Prostate gland (tissue), 2 donors: ENCODE results near the gene PPM1L. TPM values are rescaled to one million over a fixed set of nuclear protein-coding genes. Genes with fewer than 3 reads are reported as not detected.

Source experiments
- DNase-seq: peaks from one replicate; pipeline ENCODE4 v3.0.0-alpha.2; 2019; ENCODE audit warnings: low spot score
- H3K27ac ChIP-seq, 2 donors: fragments of 200-600 bp; sonication (generic); 2 replicates each; pipeline ENCODE4 v1.5.1; 2017 to 2019
- H3K27me3 ChIP-seq: fragments of 200-600 bp; sonication (generic); replicated peaks from 2 replicates; pipeline ENCODE4 v1.5.1; 2019; ENCODE audit not compliant: insufficient read depth
- H3K36me3 ChIP-seq, 2 donors: fragments of 200-600 bp; sonication (generic); 1 replicate in 1 of 2; 2 replicates in 1 of 2; pipeline versions ENCODE4 v1.5.1 to v1.8.1; 2017 to 2019
- H3K4me1 ChIP-seq: fragments of 200-600 bp; sonication (generic); replicated peaks from 2 replicates; pipeline ENCODE4 v1.5.1; 2019
- H3K4me3 ChIP-seq, 2 donors: fragments of 200-600 bp; sonication (generic); 2 replicates each; pipeline ENCODE4 v1.5.1; 2017 to 2019
- H3K9me3 ChIP-seq: fragments of 200-600 bp; sonication (generic); 2 replicates; pipeline ENCODE4 v1.5.1; 2017
- POLR2A ChIP-seq: fragments of 450-650 bp; IDR thresholded peaks from one replicate; pipeline ENCODE4 v1.6.1; 2016; ENCODE audit warnings: antibody characterized with exemption, mild to moderate bottlenecking
- POLR2AphosphoS5 ChIP-seq: sonication (generic); formaldehyde crosslinking; IDR thresholded peaks from one replicate; pipeline ENCODE4 v1.6.1; 2017; ENCODE audit warnings: antibody characterized with exemption
- WGBS: methylation state at CpG from one replicate; pipeline ENCODE4 v1.1.5; 2018; 5-methylcytosine and 5-hydroxymethylcytosine counted together
- intact Hi-C: fragments of 100-400 bp; cut with DNase I; formaldehyde crosslinking; loops from one replicate; pipeline ENCODE4 v1.14.2; 2022
- total RNA-seq, 2 donors: library from RNA; depleted of rRNA; stranded (reverse); fragments of >200 nt; gene quantifications; one replicate each; pipeline ENCODE4 v1.1.0, GENCODE V29; 2016
- TF ChIP-seq, protein P1 (sequence below), 4 experiments: fragments of 200-600 bp in 2 of 4; fragments of 450-650 bp in 2 of 4; sonication (generic) in 2 of 4; IDR thresholded peaks; 1 replicate in 3 of 4; 2 replicates in 1 of 4; pipeline ENCODE4 v1.5.1; 2016 to 2019; ENCODE audit warnings: antibody characterized with exemption in 4 of 4, mild to moderate bottlenecking in 2 of 4, moderate library complexity in 2 of 4

PPM1L gene
- total RNA-seq, 2 donors from 2014 or later: 23.6 to 27.0 TPM

DNA sequence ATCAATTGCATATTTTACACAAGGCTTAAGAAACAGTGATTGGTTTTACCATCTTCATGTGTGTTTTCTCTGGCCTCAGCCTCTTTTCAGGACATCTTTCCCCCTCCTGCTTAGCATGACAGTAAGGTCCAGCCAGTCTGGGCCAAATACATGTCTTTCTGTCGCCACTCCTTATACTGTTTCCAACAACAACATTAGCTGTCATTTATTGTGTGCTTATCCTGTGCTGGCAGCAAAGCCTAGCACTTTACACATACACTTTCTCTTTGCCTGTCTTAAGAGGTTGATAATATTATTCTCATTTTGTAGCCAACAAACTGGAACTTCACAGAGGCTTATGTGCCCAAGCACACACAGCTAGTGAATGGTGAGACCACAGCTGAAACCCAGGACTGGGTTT, 311.3 kb downstream of the PPM1L start:
- H3K4me3 ChIP-seq: no peak overlapping the region
- no peaks in the 10 kb centered on the region for H3K27me3 ChIP-seq
- no peak for TF ChIP-seq POLR2AphosphoS5
- TF ChIP-seq, protein P1, sequence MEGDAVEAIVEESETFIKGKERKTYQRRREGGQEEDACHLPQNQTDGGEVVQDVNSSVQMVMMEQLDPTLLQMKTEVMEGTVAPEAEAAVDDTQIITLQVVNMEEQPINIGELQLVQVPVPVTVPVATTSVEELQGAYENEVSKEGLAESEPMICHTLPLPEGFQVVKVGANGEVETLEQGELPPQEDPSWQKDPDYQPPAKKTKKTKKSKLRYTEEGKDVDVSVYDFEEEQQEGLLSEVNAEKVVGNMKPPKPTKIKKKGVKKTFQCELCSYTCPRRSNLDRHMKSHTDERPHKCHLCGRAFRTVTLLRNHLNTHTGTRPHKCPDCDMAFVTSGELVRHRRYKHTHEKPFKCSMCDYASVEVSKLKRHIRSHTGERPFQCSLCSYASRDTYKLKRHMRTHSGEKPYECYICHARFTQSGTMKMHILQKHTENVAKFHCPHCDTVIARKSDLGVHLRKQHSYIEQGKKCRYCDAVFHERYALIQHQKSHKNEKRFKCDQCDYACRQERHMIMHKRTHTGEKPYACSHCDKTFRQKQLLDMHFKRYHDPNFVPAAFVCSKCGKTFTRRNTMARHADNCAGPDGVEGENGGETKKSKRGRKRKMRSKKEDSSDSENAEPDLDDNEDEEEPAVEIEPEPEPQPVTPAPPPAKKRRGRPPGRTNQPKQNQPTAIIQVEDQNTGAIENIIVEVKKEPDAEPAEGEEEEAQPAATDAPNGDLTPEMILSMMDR (IDR thresholded peaks at IDR 0.05): no peak
- no peak for TF ChIP-seq POLR2A
- no peak for DNase-seq
- H3K27ac ChIP-seq: no peak overlapping the region
- intact Hi-C loops: no loop called here
- H3K36me3 ChIP-seq: no peaks in the 10 kb centered on the region
- H3K4me1 ChIP-seq: no peaks in the 10 kb centered on the region
- no peaks in the 10 kb centered on the region for H3K9me3 ChIP-seq
- WGBS: 55% methylated on average over 1 of the region's 1 CpG

DNA sequence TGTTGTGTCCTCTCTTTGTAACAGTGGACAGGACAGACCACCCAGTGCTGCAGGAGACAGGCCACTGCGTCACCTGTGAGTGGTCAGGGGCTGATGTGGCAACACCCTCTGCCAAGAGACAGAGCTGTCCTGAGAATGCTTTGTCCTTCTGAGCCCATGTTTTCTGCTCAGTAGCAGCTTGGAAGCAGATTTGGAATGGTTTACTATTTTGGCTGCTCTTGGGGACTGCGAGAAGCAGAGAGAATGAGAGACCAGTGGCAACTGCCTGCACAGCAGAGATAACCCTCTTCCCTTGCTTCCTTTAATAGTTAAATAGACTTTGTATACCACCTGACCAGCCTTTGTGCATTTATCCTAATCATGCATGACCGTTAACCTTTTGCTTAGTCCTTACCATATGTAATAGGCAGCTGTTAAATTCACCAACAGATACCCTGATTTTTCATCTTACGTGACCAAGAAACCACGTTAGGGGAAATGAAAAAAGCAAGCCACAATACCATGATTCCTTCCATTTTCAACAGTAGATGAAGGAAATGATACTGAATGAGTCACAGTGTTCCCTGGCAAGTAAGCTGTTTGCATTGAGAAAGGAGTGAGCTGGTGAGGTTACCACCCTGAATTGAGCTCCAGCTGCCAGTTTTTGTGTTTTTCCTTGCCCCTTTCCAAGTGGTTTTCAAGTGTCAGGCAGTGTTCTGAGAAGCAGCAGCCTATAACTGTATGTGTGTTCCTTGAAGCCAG, 313.6 kb downstream of the PPM1L start:
- Histone ChIP-seq H3K27me3 (no peaks in the 10 kb centered on the region), H3K36me3 (no peaks in the 10 kb centered on the region), H3K27ac (no peak overlapping the region), H3K9me3 (no peaks in the 10 kb centered on the region), H3K4me1 (no peaks in the 10 kb centered on the region), H3K4me3 (no peak overlapping the region)
- intact Hi-C loops: no loop called here
- TF ChIP-seq, protein P1 (IDR thresholded peaks at IDR 0.05): no peak
- peak; percentile 36 for TF ChIP-seq POLR2AphosphoS5
- peak; percentile 17 for DNase-seq
- WGBS: 58% methylated on average over 5 of the region's 5 CpGs

DNA sequence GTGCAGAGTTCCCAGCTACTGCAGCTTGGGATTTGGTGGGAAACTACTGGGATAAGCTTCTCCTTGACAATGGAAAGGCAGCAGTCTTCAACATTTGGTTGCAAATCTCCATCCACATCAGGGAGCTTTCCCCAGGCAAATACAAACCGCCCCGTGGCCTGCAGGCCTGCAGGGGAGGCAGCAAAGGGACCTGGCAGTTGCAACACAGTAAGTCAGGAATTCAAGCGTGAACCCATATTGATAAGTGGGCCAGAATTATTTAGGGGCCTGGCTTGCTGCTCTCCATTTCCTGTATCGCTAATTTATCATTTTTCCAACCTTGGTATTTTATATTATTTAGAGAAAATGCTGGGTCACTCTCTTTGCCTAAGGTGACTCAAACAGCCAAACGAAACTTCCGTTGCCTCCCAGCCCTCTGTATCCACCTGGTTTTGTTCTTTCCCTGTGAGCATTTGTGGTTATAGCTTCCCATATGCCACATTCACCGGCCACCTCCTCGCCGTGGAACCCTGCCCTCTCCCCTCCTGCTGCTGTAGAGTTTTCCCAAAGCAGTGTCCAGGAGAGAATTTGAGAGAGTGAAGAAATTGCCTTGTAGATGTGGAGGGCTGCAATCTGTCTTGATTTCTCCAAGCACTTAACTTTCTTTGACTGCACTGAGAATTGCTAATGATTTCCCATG, 314.4 kb downstream of the PPM1L start:
- 83% methylated on average over 9 of the region's 9 CpGs for WGBS
- Histone ChIP-seq H3K36me3 (no peaks in the 10 kb centered on the region), H3K27me3 (no peaks in the 10 kb centered on the region), H3K4me3 (no peak overlapping the region), H3K27ac (no peak overlapping the region), H3K4me1 (no peaks in the 10 kb centered on the region), H3K9me3 (no peaks in the 10 kb centered on the region)
- TF ChIP-seq POLR2AphosphoS5: no peak
- no peak for TF ChIP-seq POLR2A
- TF ChIP-seq, protein P1 (IDR thresholded peaks at IDR 0.05): no peak
- intact Hi-C loops: no loop called here
- no peak for DNase-seq

GRCh38 chr3:161070980-161071663, 315.1 kb downstream of the PPM1L start:
- Histone ChIP-seq H3K4me1 (no peaks in the 10 kb centered on the region), H3K9me3 (no peaks in the 10 kb centered on the region), H3K27me3 (no peaks in the 10 kb centered on the region), H3K36me3 (no peaks in the 10 kb centered on the region), H3K27ac (no peak overlapping the region), H3K4me3 (no peak overlapping the region)
- WGBS: 78% methylated on average over 6 of the region's 6 CpGs
- intact Hi-C loops: no loop called here
- TF ChIP-seq POLR2AphosphoS5: no peak
- TF ChIP-seq POLR2A: no peak
- TF ChIP-seq, protein P1 (IDR thresholded peaks at IDR 0.05): no peak
- no peak for DNase-seq
